Muscle of back (tissue), 11 donors: ENCODE results near the gene PROB1. TPM values are rescaled to one million over a fixed set of nuclear protein-coding genes. Genes with fewer than 3 reads are reported as not detected.
"Not testable (repeated sequence)": the region's sequence is repeated elsewhere in the genome, so short reads cannot be mapped to it uniquely, and the experiment has no call there.

Source experiments
- DNase-seq, 3 donors: peaks; one replicate each; pipeline versions ENCODE4 v3.0.0 to v3.0.0-alpha.2; 2013
- polyA plus RNA-seq, 10 donors: library from polyadenylated mRNA; unstranded; fragments of 120-200 nt; gene quantifications; one replicate each; pipeline ENCODE4 v1.2.1, GENCODE V29; 2013; ENCODE audit not compliant: insufficient read length in 10 of 10

The PROB1 gene
- polyA plus RNA-seq, 10 donors, result 22.4 to 40.5 (median 29.5) TPM

GRCh38 chr5:139392678-139393496, 2.0 kb downstream of the PROB1 start:
- peak in 2 of 3 donors; percentile 55 to 83 for DNase-seq

- DNase-seq, result no peak
Measured at GRCh38 chr5:139392324-139392677, 2.6 kb downstream of the PROB1 start.

- DNase-seq, result no peak
Measured at GRCh38 chr5:139391570-139392323, 3.2 kb downstream of the PROB1 start.

- no peak for DNase-seq
Measured at GRCh38 chr5:139390639-139391569, 4.0 kb downstream of the PROB1 start.

GRCh38 chr5:139389701-139390638, 4.9 kb downstream of the PROB1 start, which contains the start of gene MZB1:
Gene MZB1 (minus strand): TSS chr5:139389913. CDS start chr5:139389856, 57 bp downstream.
- DNase-seq, result no peak

GRCh38 chr5:139388198-139388821, 6.6 kb downstream of the PROB1 start:
- DNase-seq, result peak in 1 of 3 donors; percentile 46

- DNase-seq, result no peak
Measured at GRCh38 chr5:139387611-139388197, 7.2 kb downstream of the PROB1 start.

- DNase-seq, result not testable (repeated sequence)
Measured at GRCh38 chr5:139386956-139387355, 7.9 kb downstream of the PROB1 start.

GRCh38 chr5:139386050-139386438, 8.9 kb downstream of the PROB1 start:
- no peak for DNase-seq

GRCh38 chr5:139385061-139386049, 9.5 kb downstream of the PROB1 start:
- no peak for DNase-seq

- no peak for DNase-seq
Measured at GRCh38 chr5:139384591-139385051, 10.3 kb downstream of the PROB1 start.

- no peak for DNase-seq
Measured at GRCh38 chr5:139383993-139384590, 10.8 kb downstream of the PROB1 start.

- DNase-seq, result no peak
Measured at GRCh38 chr5:139383275-139383992, 11.5 kb downstream of the PROB1 start, which contains the start of gene SLC23A1. Gene SLC23A1 (minus strand): TSS chr5:139383297. CDS start chr5:139383253, 44 bp downstream.

GRCh38 chr5:139382807-139383206, 12.1 kb downstream of the PROB1 start:
- DNase-seq, result no peak

- no peak for DNase-seq
Measured at GRCh38 chr5:139381837-139382761, 12.8 kb downstream of the PROB1 start.
